ENCODE results near the gene AUP1. TPM values are rescaled to one million over a fixed set of nuclear protein-coding genes. Genes with fewer than 3 reads are reported as not detected.

The AUP1 gene
- total and polyA plus RNA-seq, 9 of the 15 experiments (the other 6 are each of a cell fraction or from before 2014, with no cell fraction given): 70.7 to 245 (median 165) TPM

DNA sequence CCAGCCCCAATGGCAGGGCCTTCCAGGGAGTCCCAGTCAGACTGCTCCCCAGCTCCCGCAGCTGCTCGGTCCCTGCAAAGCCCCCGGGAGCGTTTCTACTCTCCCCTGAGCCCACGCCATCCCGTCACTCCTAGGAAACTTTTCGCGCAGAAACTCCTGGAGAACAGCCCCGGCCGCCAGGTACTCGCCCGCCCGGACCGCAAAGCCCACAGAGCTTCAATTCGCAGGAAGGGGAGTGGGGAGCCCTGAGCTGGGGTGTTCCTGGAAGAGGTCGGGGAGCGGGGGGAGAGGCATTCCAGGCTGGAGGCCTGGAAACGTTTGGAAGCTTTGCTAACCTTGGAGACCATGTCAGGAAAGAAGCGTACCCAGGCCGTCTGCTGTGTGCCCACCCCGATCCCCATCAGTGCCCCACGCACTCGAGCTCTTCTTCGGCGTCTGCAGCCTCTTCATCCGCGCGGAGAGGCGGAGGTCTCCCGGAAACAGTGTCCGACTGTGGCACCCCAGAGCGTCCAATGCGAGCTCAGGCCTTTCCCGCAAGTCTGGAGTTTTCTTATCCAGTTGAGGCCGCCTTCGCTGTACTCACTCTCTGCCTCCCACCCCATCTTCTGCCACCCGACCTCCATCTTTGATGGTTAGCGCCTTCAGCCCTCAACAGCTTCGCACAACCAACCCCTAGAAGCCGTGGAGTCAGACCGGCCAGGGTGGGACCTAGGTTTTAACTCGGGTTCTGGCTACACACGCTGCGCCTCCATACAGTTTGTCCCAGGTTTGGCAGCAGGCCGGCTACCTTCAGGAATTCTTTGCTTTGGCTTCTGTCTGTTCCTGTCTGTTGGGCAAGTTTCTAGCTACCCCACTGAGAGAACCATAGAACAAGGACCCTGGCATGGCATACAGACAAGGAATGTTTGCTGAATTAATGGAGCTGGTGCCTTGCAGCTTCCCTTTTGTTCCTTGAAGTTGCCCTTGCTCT lies 25.7 kb downstream of the AUP1 start (continued):
- TF ChIP-seq NCOA2 (IDR thresholded peaks at IDR 0.05; ENCODE audit: partially characterized antibody in 2 of 2) (no peak), MTA2 (IDR thresholded peaks at IDR 0.05; ENCODE audit: low read depth) (no peak), NFATC3 (IDR thresholded peaks at IDR 0.05) (no peak), GTF2E2 (tag; IDR thresholded peaks at IDR 0.05) (peak; percentile 55), KAT7 (CRISPR knock-in tag; IDR thresholded peaks at IDR 0.05; ENCODE audit: borderline replicate concordance) (no peak), IRF2 (CRISPR knock-in tag; IDR thresholded peaks at IDR 0.05) (no peak), ZNF830 (CRISPR knock-in tag; IDR thresholded peaks at IDR 0.05) (no peak), BHLHE40 (IDR thresholded peaks at IDR 0.05; ENCODE audit: low read length) (0 out of 2 replicates have a peak, but pooled peaks have one; percentile 4), ZNF79 (CRISPR knock-in tag; IDR thresholded peaks at IDR 0.05; ENCODE audit: low read depth) (no peak), RNF2 (IDR thresholded peaks at IDR 0.05) (no peak), ARID1B (IDR thresholded peaks at IDR 0.05) (0 out of 2 replicates have a peak, but pooled peaks have one; percentile 5), ZFPM2 (CRISPR knock-in tag; IDR thresholded peaks at IDR 0.05) (no peak), ZNF695 (CRISPR knock-in tag; IDR thresholded peaks at IDR 0.05) (no peak)
- TF ChIP-seq, protein P1, sequence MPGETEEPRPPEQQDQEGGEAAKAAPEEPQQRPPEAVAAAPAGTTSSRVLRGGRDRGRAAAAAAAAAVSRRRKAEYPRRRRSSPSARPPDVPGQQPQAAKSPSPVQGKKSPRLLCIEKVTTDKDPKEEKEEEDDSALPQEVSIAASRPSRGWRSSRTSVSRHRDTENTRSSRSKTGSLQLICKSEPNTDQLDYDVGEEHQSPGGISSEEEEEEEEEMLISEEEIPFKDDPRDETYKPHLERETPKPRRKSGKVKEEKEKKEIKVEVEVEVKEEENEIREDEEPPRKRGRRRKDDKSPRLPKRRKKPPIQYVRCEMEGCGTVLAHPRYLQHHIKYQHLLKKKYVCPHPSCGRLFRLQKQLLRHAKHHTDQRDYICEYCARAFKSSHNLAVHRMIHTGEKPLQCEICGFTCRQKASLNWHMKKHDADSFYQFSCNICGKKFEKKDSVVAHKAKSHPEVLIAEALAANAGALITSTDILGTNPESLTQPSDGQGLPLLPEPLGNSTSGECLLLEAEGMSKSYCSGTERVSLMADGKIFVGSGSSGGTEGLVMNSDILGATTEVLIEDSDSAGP (CRISPR knock-in tag; IDR thresholded peaks at IDR 0.05): no peak
- TF ChIP-seq, protein P2, sequence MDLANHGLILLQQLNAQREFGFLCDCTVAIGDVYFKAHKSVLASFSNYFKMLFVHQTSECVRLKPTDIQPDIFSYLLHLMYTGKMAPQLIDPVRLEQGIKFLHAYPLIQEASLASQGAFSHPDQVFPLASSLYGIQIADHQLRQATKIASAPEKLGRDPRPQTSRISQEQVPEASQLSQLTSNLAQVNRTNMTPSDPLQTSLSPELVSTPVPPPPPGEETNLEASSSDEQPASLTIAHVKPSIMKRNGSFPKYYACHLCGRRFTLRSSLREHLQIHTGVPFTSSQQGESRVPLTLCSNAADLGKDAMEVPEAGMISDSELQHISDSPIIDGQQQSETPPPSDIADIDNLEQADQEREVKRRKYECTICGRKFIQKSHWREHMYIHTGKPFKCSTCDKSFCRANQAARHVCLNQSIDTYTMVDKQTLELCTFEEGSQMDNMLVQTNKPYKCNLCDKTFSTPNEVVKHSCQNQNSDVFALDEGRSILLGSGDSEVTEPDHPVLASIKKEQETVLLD (IDR thresholded peaks at IDR 0.05): no peak
- TF ChIP-seq, protein P3, sequence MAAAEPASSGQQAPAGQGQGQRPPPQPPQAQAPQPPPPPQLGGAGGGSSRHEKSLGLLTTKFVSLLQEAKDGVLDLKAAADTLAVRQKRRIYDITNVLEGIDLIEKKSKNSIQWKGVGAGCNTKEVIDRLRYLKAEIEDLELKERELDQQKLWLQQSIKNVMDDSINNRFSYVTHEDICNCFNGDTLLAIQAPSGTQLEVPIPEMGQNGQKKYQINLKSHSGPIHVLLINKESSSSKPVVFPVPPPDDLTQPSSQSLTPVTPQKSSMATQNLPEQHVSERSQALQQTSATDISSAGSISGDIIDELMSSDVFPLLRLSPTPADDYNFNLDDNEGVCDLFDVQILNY (CRISPR knock-in tag; IDR thresholded peaks at IDR 0.05): no peak
- TF ChIP-seq, protein P4, sequence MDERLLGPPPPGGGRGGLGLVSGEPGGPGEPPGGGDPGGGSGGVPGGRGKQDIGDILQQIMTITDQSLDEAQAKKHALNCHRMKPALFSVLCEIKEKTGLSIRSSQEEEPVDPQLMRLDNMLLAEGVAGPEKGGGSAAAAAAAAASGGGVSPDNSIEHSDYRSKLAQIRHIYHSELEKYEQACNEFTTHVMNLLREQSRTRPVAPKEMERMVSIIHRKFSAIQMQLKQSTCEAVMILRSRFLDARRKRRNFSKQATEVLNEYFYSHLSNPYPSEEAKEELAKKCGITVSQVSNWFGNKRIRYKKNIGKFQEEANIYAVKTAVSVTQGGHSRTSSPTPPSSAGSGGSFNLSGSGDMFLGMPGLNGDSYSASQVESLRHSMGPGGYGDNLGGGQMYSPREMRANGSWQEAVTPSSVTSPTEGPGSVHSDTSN (CRISPR knock-in tag; IDR thresholded peaks at IDR 0.05; ENCODE audit: low read depth): no peak
- TF ChIP-seq, protein P4 (tag; conservative IDR thresholded peaks at IDR 0.05; ENCODE audit: low read depth): no peak
- TF ChIP-seq, protein P5, sequence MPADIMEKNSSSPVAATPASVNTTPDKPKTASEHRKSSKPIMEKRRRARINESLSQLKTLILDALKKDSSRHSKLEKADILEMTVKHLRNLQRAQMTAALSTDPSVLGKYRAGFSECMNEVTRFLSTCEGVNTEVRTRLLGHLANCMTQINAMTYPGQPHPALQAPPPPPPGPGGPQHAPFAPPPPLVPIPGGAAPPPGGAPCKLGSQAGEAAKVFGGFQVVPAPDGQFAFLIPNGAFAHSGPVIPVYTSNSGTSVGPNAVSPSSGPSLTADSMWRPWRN (IDR thresholded peaks at IDR 0.05; ENCODE audit: low read depth): 0 out of 2 replicates have a peak, but pooled peaks have one; percentile 2

All from K562 (cell line).